Measurements from ENCODE around the gene DUSP6. TPM values are rescaled to one million over a fixed set of nuclear protein-coding genes. Genes with fewer than 3 reads are reported as not detected.

The DUSP6 gene
- total and polyA plus RNA-seq, 4 donors = 24.1 to 37.0 (median 35.3) TPM

DNA sequence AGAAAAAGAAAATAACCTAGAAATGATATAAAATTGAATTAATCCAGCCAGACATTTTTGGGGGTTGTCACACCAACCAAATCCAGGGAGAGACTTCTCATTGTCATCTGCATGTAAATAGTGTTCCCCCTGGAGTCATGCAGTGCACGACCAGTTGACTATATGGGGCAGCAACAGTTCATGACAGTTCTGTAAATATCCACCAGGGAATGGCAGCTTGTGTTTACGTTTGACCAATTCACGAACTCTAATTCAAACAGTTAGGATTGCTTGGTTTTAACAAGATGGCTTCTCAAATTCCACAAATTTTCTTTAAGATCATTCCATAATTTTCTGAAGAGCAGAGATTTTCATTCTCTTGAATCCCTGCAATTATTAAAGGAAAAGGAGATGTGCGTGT is 43.4 kb upstream of the DUSP6 start:
- Histone ChIP-seq H3K9ac (ENCODE audit: low read depth in 1 of 2, low read length in 2 of 2) (no peak overlapping the region), H3K27me3 (ENCODE audit: control insufficient read depth in 4 of 4, insufficient read depth in 4 of 4, low read length in 3 of 4) (no peaks in the 10 kb centered on the region), H3K36me3 (ENCODE audit: control insufficient read depth in 4 of 4, insufficient read depth in 3 of 4, low read depth in 1 of 4, low read length in 3 of 4) (peaks cover 0 to 2% (median 0%) of the 10 kb centered on the region in 4 donors), H3K27ac (ENCODE audit: low read depth in 1 of 2, low read length in 2 of 2) (no peak overlapping the region), H3K4me1 (ENCODE audit: control insufficient read depth in 4 of 4, insufficient read depth in 4 of 4, low read length in 3 of 4) (peaks cover 4 to 24% (median 12%) of the 10 kb centered on the region in 4 donors), H3K4me3 (ENCODE audit: low read depth in 1 of 3, low read length in 3 of 3) (no peak overlapping the region), H3K9me3 (ENCODE audit: control insufficient read depth in 4 of 4, low read length in 3 of 4) (no peaks in the 10 kb centered on the region)
- WGBS = 90% methylated on average over 4 of the region's 4 CpGs
- TF ChIP-seq, protein P1, sequence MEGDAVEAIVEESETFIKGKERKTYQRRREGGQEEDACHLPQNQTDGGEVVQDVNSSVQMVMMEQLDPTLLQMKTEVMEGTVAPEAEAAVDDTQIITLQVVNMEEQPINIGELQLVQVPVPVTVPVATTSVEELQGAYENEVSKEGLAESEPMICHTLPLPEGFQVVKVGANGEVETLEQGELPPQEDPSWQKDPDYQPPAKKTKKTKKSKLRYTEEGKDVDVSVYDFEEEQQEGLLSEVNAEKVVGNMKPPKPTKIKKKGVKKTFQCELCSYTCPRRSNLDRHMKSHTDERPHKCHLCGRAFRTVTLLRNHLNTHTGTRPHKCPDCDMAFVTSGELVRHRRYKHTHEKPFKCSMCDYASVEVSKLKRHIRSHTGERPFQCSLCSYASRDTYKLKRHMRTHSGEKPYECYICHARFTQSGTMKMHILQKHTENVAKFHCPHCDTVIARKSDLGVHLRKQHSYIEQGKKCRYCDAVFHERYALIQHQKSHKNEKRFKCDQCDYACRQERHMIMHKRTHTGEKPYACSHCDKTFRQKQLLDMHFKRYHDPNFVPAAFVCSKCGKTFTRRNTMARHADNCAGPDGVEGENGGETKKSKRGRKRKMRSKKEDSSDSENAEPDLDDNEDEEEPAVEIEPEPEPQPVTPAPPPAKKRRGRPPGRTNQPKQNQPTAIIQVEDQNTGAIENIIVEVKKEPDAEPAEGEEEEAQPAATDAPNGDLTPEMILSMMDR (IDR thresholded peaks at IDR 0.05; ENCODE audit: low read depth, low read length, missing input control) = no peak
- no peak for TF ChIP-seq RAD21 (IDR thresholded peaks at IDR 0.05)
- no peak for TF ChIP-seq SP1 (IDR thresholded peaks at IDR 0.05)
- TF ChIP-seq, protein P2, sequence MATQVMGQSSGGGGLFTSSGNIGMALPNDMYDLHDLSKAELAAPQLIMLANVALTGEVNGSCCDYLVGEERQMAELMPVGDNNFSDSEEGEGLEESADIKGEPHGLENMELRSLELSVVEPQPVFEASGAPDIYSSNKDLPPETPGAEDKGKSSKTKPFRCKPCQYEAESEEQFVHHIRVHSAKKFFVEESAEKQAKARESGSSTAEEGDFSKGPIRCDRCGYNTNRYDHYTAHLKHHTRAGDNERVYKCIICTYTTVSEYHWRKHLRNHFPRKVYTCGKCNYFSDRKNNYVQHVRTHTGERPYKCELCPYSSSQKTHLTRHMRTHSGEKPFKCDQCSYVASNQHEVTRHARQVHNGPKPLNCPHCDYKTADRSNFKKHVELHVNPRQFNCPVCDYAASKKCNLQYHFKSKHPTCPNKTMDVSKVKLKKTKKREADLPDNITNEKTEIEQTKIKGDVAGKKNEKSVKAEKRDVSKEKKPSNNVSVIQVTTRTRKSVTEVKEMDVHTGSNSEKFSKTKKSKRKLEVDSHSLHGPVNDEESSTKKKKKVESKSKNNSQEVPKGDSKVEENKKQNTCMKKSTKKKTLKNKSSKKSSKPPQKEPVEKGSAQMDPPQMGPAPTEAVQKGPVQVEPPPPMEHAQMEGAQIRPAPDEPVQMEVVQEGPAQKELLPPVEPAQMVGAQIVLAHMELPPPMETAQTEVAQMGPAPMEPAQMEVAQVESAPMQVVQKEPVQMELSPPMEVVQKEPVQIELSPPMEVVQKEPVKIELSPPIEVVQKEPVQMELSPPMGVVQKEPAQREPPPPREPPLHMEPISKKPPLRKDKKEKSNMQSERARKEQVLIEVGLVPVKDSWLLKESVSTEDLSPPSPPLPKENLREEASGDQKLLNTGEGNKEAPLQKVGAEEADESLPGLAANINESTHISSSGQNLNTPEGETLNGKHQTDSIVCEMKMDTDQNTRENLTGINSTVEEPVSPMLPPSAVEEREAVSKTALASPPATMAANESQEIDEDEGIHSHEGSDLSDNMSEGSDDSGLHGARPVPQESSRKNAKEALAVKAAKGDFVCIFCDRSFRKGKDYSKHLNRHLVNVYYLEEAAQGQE (IDR thresholded peaks at IDR 0.05) = no peak
- no peak for TF ChIP-seq HNF4A (conservative IDR thresholded peaks at IDR 0.05)
- TF ChIP-seq JUND (IDR thresholded peaks at IDR 0.05) = no peak
- DNase-seq (ENCODE audit: low spot score) = no peak

DNA sequence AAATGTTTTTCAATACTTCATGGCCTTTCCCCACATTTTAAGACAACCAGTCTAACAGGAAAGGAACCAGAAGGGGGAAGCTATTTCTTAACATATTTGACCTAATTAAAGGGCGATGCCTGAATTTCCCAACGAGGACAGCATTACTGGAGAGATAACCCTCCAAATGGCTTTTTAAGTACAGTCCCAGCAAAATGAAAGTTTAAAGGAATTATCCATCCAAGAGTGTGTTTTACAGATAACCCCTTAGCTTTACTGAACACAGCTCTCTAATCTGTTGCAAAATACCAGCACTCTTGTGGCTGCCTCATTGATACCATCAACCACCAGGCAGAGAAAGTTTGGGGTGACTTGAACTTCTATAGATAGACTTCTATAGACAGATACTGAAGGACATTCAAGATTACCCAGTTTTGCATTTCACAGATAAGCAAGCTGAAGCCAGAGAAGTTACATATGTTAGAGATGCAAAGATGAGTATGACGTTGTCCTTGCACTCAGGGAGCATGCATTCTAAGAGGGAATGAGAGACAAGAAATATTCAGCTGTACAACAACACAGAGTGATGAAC is 41.3 kb upstream of the DUSP6 start:
- Histone ChIP-seq H3K27me3 (ENCODE audit: control insufficient read depth in 4 of 4, insufficient read depth in 4 of 4, low read length in 3 of 4) (no peaks in the 10 kb centered on the region), H3K4me3 (ENCODE audit: low read depth in 1 of 3, low read length in 3 of 3) (no peak overlapping the region), H3K4me1 (ENCODE audit: control insufficient read depth in 4 of 4, insufficient read depth in 4 of 4, low read length in 3 of 4) (peaks cover 10 to 39% (median 21%) of the 10 kb centered on the region in 4 donors), H3K36me3 (ENCODE audit: control insufficient read depth in 4 of 4, insufficient read depth in 3 of 4, low read depth in 1 of 4, low read length in 3 of 4) (peaks cover 0 to 2% (median 0%) of the 10 kb centered on the region in 4 donors), H3K9ac (ENCODE audit: low read depth in 1 of 2, low read length in 2 of 2) (no peak overlapping the region), H3K27ac (ENCODE audit: low read depth in 1 of 2, low read length in 2 of 2) (peak overlapping the region; percentile 26 to 41), H3K9me3 (ENCODE audit: control insufficient read depth in 4 of 4, low read length in 3 of 4) (no peaks in the 10 kb centered on the region)
- no peak for DNase-seq (ENCODE audit: low spot score)
- TF ChIP-seq YY1 (IDR thresholded peaks at IDR 0.05) = no peak
- peak in 1 of 2 donors; percentile 47 for TF ChIP-seq RAD21 (IDR thresholded peaks at IDR 0.05)
- TF ChIP-seq, protein P3, sequence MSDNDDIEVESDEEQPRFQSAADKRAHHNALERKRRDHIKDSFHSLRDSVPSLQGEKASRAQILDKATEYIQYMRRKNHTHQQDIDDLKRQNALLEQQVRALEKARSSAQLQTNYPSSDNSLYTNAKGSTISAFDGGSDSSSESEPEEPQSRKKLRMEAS (IDR thresholded peaks at IDR 0.05) = peak; percentile 35
- peak; percentile 23 for TF ChIP-seq SP1 (IDR thresholded peaks at IDR 0.05)
- TF ChIP-seq RXRA (IDR thresholded peaks at IDR 0.05) = peak; percentile 24 to 37
- peak; percentile 71 for TF ChIP-seq NR2F2 (IDR thresholded peaks at IDR 0.05)
- TF ChIP-seq, protein P2 (IDR thresholded peaks at IDR 0.05) = no peak
- TF ChIP-seq, protein P4, sequence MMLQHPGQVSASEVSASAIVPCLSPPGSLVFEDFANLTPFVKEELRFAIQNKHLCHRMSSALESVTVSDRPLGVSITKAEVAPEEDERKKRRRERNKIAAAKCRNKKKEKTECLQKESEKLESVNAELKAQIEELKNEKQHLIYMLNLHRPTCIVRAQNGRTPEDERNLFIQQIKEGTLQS (IDR thresholded peaks at IDR 0.05) = no peak
- WGBS = 39% methylated on average over 3 of the region's 3 CpGs

Data from liver (tissue), 9 donors.